RCC 7860 (cell line): ENCODE data around the gene CPPED1.
A peak's percentile ranks its signal among the peaks of the same experiment; 100 is the strongest.

Experiments
- DNase-seq: peaks from one replicate; pipeline ENCODE4 v3.0.0-alpha.2; 2015; ENCODE audit warnings: low spot score
- FAIRE-seq: peaks from 2 replicates; lab custom pipeline; 2012; peaks lifted over from hg19 to GRCh38; lab: Jason Lieb, UNC

The CPPED1 gene

DNA sequence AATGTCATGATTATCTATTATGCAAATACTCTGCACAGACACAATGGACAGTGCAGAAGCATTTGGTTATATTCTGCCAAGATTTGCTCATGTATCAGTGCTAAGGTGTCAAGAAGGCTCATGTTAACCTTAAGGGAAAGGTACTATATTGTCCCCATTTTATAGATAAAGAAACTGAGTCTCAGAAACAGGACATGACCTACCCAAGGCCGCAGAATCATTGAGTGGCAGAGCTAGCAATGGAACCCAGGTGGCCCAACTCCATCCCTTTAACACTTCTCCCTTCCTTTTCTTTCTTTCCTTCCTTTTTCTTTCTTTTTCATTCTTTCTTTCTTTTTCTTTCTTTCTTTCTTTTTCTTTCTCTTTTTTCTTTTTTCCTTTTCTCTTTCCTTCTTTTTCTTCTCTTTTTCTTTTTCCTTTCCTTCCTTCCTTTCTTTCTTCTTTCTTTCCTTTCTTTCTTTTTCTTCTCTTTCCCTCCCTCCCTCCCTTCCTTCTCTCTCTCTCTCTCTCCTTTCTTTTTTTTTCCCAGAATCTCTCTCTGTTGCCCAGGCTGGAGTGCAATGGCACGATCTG is 149.8 kb downstream of the CPPED1 start:
- FAIRE-seq (no peak), DNase-seq (no peak)

DNA sequence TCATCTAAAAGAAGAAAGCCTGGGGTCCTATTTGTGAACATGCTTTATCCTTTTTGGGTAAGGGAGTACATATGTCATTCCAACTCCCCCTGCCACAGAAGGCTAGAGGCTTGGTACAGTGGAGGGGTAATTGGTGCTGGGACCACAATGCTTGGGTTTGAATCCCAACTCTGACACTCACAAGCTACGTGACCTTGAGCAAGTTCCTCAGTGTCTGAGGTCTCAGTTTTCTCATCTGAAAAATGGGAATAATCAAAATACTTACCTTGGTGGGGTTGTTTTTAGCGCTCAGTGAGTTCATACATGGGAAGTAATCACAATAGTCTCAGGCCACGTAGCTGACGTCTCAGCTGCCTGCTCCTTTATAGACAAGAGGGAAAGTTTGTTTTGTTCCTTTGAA is 150.8 kb downstream of the CPPED1 start:
- FAIRE-seq (no peak), DNase-seq (no peak)

DNA sequence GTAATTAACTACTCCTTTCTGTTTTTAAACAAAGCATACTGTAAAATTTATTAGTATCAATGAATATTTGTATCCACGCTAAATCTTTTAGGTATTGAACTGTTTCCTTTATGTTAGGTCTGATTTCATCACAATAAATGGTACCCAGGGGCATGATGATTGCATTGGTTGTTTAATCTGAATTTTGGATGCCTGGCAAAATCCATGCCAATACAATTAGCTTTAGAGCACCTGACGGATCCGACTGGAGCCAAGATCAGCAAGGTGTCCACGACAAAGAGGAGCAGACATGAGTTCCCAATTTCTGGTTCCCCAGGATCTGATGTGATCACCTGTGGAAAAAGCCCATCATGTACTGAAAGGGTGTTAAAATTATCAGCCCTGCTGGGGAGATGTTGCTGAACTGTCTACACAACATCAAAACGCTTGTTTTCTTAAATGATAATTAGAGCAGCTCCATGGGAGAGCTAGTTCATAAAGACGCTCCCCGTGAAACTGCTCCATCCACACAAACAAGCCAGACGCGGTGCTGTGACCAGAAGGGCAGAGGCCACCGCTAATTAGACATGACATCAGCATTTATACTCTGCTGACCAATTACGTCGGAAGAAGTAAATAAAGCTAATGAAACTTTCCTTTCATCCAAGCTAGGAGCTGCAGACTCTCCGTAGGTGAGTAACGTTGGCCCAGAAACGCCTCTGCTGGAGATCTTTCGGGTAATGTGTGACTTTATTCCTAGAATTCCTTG is 151.7 kb downstream of the CPPED1 start:
- FAIRE-seq, result no peak

DNA sequence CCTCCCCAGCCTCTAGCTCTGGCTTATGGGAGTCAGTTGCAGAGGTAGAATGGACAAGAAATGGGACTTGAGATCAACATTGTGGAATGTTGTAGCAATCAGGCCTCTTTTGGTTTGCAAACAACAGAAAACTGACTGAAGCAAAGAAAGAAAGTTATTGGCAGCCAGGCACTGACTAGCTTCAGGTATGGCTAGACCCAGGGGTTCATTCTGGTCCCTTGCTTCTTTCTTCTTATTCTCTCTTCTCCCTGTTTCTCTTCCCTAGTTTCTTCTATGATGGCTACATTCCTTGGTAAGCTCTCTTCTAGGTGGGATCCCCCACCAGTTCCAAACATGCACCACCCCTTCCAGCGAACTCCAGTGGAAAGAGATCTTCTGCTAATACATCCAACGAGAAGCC is 154.3 kb downstream of the CPPED1 start:
- DNase-seq (no peak), FAIRE-seq (no peak)

More for the DNA sequence above, 151.7 kb downstream of the CPPED1 start:
- DNase-seq, result no peak

- DNase-seq (peak; percentile 84), FAIRE-seq (no peak)
These were observed 157.0 kb downstream of the CPPED1 start for GRCh38 chr16:12646490-12647274.

DNA sequence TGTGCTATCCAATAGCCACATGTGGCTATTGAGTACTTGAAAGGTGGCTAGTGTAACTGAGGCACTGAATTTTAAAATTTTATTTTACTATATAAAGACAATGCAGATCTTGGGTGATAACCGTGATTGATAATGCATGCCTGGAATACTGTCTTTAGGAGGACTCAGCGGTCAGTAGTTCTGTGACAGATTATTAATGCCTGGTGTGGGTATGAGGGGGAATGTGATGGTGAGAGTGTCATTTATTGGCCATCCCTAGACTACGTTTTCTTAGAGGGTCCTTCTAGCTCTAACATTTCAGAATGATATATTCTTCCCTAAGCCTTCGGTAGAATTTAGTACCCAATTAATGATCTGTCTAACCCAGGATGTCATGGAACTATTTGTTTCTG is 157.6 kb downstream of the CPPED1 start:
- FAIRE-seq (no peak), DNase-seq (no peak)

GRCh38 chr16:12643034-12643455 is 160.6 kb downstream of the CPPED1 start:
- FAIRE-seq (no peak), DNase-seq (no peak)

DNA sequence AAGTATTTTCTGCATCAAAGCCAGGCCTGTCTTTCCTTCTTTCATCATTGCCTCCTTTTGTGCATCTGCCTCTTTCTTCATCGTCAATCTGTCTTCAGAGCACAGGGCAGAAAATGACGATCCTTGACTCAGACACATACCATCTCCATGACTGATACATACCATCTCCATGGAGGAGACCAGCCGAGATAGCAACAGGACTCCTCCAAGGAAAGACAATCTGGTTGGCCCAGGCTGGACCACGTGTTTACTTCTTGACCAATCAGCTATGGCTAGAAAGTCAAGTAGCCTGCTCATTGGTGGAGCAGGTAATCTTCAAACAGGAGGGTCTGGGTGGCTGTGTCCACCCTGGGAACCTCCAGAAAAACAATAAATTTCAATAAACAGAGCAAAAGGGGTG is 164.6 kb downstream of the CPPED1 start:
- peak; percentile 67 for DNase-seq
- FAIRE-seq, result no peak

DNA sequence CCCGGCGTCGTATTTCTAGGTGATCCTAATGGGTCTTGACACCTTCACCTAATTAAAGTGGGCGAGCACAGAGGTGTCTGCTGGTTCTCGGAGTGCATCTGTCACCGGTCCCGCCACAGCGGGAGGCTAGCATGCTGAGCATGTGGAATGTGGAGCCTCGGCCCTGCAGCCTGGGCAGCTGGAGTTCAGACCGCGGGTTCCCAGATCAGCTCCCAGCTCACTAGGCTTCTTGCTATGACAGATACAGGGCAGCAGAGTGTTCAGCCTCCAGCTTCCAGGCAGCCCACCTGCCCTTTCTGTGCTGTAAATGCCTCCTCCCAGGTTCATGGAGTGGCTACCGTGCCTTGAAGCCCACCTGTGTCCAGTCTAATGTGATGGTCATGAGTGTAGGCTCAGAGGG is 166.7 kb downstream of the CPPED1 start:
- DNase-seq (no peak), FAIRE-seq (no peak)

DNA sequence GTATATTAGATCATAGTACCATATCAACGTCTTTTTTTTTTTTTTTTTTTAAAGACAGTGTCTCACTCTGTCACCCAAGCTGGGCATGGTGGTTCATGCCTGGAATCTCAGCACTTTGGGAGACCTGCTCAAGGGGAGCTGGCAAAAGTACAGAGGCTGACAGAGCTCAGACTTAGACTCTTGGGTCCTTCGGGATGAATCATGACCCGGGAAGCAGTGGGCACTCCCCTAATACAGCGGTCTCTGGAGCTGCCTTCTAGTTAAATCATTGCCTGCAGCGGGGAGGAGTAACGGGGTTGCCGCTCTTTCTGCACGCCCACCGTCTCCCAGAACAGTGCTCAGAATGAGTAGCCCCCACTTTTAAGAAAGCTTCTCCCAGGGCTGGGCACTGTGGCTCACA is 174.4 kb downstream of the CPPED1 start:
- DNase-seq (peak; percentile 29), FAIRE-seq (no peak)

DNA sequence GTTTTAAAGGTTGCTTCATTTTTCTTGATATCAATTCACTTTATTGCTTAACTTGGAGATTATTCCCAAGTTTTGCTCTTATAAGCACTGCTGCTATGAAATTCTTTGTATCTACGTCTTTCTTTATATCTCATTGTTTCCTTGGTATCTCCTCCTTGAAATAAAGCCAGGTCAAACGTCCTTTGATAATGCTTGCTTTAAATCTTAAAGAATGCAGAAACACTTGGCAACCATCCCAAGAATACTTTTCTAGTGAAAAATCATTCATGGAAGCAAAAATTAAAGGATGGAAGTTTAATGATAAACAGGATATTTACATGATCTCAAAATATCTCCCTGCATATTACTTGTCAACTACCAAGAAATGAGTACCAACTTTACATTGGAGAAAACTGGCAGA is 175.2 kb downstream of the CPPED1 start:
- no peak for FAIRE-seq
- no peak for DNase-seq

- FAIRE-seq (no peak), DNase-seq (peak; percentile 30)
These were observed 176.3 kb downstream of the CPPED1 start for GRCh38 chr16:12627394-12627793.

DNA sequence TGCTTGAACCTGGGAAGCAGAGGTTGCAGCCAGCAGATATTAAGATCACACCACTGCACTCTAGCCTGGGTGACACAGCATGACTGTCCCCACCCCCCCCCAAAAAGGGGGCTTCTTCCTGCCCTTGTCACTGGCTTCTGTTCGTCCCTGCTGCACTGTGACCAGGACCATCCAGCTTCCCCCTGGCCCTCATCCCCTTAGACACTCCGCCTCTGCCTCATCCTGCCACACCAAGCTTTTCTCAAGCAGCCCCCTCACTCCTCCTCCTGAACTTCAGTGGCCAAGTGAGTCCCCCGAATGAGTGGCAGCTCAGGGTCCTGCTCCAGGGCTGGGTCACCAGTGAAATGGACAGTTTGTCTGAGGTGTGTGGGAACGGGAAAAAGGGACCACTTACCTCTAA is 177.3 kb downstream of the CPPED1 start:
- DNase-seq (no peak), FAIRE-seq (no peak)

- FAIRE-seq (no peak), DNase-seq (no peak)
These were observed 178.0 kb downstream of the CPPED1 start for GRCh38 chr16:12625716-12626115.

GRCh38 chr16:12625068-12625467 is 178.6 kb downstream of the CPPED1 start:
- FAIRE-seq (no peak), DNase-seq (no peak)

DNA sequence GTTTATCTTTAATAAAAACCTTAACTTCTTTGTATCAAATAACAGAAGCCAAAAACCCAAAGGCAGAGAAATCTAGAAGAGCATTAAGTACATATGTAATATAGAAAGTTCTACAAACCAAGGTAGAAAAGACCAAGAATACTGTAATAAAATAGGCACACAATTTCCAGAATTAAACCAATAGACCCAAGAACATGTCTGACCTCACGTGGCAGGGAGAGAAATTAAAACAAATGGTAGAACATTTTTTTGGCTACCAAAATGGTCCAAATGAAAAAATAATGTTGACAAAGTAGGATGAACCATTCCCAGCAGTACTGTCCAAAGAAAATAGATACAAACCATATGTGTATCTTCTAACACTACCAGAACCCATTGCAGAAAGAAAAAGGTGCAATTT is 183.5 kb downstream of the CPPED1 start:
- no peak for DNase-seq
- no peak for FAIRE-seq

DNA sequence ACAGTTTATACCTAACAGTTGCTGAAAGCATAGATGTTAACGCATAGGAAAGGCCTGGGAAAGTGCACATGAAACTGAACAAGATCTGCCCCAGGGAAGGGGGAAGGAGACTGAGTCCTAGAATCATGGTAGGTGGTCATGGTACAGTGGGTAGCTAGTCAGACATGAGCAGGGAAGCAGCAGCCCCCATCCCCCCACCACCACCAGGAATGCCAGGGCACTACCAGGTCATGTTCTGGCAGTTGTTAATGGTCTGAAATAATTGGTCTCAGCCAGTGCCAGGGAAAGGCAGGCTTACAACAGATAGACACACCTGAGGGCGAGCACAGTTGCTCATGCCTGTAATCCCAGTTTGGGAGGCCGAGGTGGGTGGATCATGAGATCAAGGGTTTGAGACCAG is 185.2 kb downstream of the CPPED1 start:
- no peak for FAIRE-seq

DNA sequence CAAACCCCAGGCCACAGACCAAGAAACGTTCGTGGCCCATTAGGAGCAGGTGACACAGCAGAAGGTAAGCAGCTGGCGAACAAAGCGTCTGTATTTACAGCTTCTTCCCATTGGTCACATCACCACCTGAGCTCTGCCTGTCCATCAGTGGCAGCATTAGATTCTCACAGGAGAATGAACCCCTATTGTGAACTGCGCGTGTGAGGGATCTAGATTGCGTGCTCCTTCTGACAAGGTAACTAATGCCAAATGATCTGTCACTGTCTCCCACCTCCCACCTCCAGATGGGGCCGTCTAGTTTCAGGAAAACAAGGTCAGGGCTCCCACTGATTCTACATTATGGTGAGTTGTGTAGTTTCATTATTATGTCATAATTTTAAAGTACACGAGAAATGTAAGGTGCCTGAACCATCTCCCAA is 186.3 kb downstream of the CPPED1 start:
- no peak for DNase-seq
- FAIRE-seq, result no peak

More for the DNA sequence above, 185.2 kb downstream of the CPPED1 start:
- DNase-seq, result peak; percentile 53

GRCh38 chr16:12614662-12615278 is 188.9 kb downstream of the CPPED1 start:
- FAIRE-seq (no peak), DNase-seq (no peak)

DNA sequence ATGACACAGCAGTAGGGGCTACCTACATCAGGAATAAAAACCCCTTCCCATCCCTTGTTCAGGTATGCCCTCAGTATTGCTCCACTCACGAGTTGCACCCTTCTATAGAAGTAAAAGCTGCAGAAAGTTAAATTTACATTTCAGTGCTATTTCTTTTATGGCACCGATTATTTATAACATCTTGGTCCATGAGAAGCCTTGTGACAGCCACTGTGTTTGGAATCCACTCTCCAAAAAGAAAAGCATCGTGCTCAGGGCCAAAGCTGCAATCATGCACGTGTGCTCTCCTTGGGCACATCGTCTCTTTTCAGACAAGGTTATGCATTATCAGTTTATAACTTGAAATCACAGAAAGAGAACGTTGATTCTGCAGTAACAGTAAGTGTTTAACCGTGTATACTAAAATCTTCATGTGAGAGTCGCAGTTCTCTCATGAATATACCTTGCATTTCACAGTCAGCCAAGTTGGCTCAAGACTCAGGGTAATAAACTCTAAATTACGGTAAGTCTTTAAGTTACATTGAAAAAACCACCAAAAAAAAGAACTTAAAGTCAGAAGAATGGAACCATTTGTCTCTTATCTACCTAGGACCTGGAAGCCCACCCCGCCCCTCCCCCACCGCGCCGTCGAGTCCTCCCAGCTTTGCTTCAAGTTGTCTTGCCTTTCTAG is 189.6 kb downstream of the CPPED1 start:
- no peak for FAIRE-seq
- DNase-seq, result no peak
